PFSK-1 (cell line): ENCODE results near the gene ACOT12.

Source experiments
- POLR2AphosphoS5 ChIP-seq: IDR thresholded peaks from 2 replicates; pipeline ENCODE4 v1.6.1; 2012; ENCODE audit warnings: low read depth, mild to moderate bottlenecking, control low read depth, low read length, moderate library complexity
- REST ChIP-seq, 2 experiments: IDR thresholded peaks; 2 replicates each; pipeline versions ENCODE4 v1.6.1 to v1.8.0; 2011 to 2012; ENCODE audit warnings: low read depth in 2 of 2, low read length in 2 of 2, control low read depth in 1 of 2, inconsistent platforms in 1 of 2, mild to moderate bottlenecking in 1 of 2, moderate library complexity in 1 of 2; ENCODE audit not compliant: insufficient read depth in 1 of 2
- SIN3A ChIP-seq: IDR thresholded peaks from 2 replicates; pipeline ENCODE4 v1.6.1; 2012; ENCODE audit warnings: mild to moderate bottlenecking, low read length, moderate library complexity, borderline replicate concordance; ENCODE audit not compliant: insufficient read depth
- TAF1 ChIP-seq: IDR thresholded peaks from 2 replicates; pipeline ENCODE4 v1.6.1; 2012; ENCODE audit warnings: low read length, control low read depth, borderline replicate concordance; ENCODE audit not compliant: insufficient read depth

GRCh38 chr5:81405126-81405891 lies 11.4 kb upstream of the ACOT12 start:
- TF ChIP-seq POLR2AphosphoS5 (no peak), TAF1 (no peak), REST (IDR thresholded peaks at IDR 0.05; ENCODE audit: insufficient read depth in 1 of 2, low read depth in 2 of 2, low read length in 2 of 2) (no peak), SIN3A (no peak)
